ENCODE measurements around the gene GALNT10.

The GALNT10 gene

GRCh38 chr5:154388842-154389241 lies 198.3 kb downstream of the GALNT10 start:
- DNase-seq = no peak

DNA sequence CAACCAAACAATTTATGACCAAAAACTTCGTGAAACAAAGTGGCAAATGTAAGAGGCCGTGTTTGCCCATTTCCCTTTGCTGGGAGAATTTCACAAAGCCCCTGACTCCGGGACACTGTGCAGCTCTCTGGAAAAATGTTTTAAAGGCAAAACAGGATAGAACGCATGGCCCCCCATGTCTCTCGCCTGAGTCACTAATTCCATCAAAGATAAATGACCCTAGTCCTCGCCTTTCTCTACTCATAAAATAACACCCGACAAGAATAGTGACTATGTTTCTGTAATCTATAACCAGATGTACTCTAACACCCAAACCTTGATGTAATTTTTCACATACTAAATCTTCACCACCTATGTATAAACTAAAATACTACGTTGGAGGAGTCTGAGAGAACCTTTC lies 199.6 kb downstream of the GALNT10 start:
- no peak for DNase-seq

DNA sequence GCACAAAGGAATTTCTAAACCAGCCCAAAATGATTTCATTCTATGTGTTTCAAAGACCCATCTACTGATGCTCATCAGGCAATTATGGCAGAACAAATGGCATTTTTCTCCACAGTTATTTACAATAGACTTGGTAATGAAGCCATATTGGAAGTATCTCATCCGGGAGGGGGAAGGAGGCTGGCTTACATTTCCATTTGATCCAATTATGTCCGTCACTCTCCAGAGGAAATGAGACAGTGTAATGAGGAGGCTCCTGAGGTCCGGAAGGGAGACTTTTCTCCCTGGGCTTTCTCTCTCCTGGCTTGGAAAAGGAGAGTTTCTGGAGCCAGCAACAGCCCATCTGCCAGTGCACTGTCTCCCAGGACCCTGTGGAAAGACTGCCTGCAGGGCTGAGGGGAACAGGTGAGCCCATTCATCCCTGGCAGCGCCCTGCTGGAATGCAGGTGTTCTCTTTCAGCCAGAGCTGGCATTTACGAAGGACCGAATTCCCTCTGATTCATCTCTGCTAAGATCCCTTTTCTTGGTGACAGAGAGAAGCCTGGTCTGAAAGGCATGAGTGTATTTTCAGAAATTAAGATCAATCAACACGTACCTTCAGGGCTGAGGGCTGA lies 200.3 kb downstream of the GALNT10 start:
- no peak for DNase-seq

- DNase-seq = no peak
Measured at GRCh38 chr5:154391788-154392187, 201.3 kb downstream of the GALNT10 start.

GRCh38 chr5:154393850-154394249 lies 203.3 kb downstream of the GALNT10 start:
- DNase-seq = no peak

GRCh38 chr5:154394307-154394706 lies 203.8 kb downstream of the GALNT10 start:
- no peak for DNase-seq

DNA sequence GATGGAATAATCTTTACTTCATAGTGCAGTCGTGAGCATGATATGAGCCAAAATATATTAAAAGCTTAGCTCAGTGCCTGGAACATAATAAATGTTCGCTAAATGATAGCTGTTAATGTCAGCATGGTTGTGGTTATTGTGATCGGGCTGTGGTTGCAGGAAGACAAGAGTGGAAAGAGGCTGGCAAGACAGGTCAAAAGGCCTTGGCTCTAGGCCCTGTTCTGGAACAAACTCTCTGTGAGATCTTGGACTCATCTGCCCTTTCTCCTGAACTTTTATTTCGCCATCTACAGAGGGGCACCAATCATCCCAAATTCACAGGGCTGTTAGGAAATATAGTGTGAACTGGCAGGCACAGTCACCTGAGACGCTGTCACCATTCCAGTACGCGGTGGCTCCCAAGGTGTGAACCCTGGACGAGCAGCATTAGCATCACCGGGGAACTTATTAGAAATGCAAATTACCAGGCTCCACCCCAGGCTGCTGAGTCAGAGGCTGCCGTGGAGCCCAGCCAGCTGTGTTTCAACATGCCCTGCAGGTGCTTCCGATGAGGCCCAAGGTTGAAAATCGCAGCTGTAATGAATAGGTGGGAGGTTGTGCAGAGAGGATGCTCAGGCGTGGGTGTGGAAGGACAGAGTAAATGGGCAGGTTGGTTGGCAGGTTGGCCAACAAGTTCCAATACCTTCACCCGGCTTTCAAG lies 205.0 kb downstream of the GALNT10 start:
- no peak for DNase-seq

DNA sequence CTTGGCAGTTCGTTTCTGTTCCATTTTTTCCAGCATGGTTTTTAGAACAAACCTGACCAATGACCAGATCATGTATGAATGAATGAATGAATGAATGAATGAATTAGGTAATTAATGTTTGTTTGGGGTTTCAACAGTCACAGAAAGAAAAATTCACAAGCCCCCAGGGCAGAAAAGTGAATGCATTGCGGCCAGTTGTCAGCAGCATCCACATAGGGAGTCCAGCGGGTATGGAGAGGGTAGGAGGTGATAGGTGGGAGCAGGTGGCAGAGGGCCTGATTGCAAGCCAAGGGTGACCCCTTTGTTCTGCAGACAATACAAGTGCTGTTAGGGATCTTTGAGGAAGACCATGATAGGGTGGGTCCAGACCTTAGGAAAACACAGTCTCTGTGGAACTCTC lies 205.6 kb downstream of the GALNT10 start:
- no peak for DNase-seq

- DNase-seq = no peak
Measured at GRCh38 chr5:154397652-154398406, 207.3 kb downstream of the GALNT10 start.

DNA sequence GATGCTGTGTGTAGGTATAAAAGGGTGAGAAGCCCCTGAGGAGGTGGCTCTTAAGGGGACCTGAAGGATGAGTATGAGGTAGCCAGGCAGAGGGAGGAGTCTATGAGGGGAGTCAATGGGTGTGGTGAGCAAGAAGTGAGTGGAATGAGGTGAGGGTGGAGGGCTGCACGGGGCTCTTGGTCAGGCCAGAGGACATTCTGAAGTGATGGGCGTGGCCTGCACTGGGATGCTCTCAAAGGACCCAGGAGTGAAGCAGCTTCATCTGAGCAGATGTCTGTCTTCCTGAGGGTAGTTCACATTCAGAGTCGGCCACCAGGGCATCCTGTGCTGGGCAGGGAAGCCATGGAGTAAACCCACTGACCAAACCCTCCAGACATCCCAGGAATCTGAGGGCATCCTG lies 210.1 kb downstream of the GALNT10 start:
- no peak for DNase-seq

- no peak for DNase-seq
Measured at GRCh38 chr5:154401355-154401754, 210.8 kb downstream of the GALNT10 start.

DNA sequence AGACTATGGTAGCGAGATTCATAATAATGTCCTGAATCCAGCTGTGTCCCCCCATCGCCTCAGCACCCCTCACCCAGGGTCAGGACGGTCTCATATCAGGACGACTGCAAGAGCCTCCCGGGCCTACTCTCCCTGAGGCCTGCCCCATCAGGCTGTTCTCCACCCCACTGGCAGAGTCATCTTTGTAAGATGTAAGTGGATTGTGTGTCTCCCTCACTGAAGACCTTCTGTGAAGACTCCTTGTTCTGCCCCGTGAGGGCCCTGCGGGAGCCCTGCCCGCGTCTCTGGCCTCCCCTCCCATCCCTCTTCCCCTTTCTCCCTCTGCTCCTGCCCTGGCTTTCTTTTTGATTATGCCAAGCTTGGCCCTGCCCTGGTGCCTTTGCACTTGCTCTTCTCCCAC lies 211.4 kb downstream of the GALNT10 start:
- DNase-seq = no peak

GRCh38 chr5:154402611-154403010 lies 212.1 kb downstream of the GALNT10 start:
- DNase-seq = no peak

GRCh38 chr5:154403234-154403633 lies 212.7 kb downstream of the GALNT10 start:
- DNase-seq = no peak

DNA sequence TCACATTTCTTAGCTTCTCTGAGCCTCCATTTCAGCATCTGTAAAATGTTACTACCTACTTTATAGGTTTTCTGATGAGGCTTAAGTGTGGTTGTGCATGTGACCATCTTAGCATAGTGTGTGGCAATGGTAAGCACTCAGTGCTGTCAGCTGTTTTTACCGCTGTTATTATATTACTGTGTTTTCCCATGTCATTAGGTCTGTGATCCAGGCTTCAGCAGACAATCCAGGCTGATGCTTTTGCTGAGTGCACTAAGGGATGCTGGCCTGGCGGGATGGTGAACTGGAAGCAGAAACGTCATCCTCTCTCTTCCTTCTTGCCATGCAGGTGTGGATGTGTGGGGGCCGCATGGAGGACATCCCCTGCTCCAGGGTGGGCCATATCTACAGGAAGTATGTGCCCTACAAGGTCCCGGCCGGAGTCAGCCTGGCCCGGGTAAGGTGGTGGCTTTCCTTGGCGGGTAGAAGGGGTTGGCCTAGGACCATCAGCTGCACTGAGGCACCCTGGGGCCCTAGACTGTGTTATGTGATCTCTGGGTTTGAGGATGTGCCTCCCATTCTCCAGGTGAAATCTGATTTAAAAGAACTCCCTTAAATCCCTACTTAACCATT lies 213.3 kb downstream of the GALNT10 start:
- no peak for DNase-seq

- peak; percentile 75 for DNase-seq
Measured at GRCh38 chr5:154405078-154405792, 214.7 kb downstream of the GALNT10 start.

GRCh38 chr5:154406231-154406630 lies 215.7 kb downstream of the GALNT10 start:
- DNase-seq = no peak

- DNase-seq = no peak
Measured at GRCh38 chr5:154406826-154407225, 216.3 kb downstream of the GALNT10 start.

DNA sequence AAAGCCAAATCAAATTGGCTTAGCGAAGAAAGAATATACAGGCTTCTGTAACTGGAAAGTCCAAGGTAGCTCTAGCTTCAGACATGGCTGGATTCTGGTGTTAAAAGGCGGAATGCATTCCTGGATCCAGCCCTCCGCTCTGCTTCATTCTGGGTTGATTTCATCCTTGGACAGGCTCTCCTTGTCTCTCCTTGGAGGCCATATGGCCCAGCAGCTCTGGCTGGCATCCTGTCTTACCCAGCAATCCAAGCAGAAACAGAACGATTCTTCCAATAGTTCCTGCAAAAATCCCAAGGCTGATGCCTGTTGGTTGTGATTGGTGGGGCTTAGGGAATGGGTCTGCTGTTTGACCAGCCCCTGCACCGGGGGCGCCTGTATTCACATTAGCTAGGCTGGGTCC lies 218.3 kb downstream of the GALNT10 start:
- DNase-seq = no peak

DNA sequence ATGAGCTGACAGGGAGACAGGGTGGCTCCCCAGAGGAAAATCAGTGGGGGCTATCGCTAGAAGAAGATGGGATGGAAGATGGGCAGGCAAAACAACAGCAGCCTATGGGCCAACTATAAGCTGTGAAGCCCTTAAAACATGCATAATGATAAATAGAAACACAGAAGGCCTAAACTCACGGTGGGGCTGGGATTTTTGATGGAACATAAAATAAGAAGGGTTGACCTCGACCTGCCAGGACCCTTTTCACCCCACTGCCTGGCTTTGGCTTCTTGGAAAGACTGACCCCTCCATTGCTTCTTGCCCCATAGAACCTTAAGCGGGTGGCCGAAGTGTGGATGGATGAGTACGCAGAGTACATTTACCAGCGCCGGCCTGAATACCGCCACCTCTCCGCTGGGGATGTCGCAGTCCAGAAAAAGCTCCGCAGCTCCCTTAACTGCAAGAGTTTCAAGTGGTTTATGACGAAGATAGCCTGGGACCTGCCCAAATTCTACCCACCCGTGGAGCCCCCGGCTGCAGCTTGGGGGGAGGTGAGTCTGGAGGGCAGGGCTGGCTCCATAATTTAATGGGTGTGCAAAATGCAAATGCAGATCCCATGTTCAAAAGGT lies 218.8 kb downstream of the GALNT10 start:
- DNase-seq = no peak

- DNase-seq = no peak
Measured at GRCh38 chr5:154410008-154410407, 219.5 kb downstream of the GALNT10 start.

DNA sequence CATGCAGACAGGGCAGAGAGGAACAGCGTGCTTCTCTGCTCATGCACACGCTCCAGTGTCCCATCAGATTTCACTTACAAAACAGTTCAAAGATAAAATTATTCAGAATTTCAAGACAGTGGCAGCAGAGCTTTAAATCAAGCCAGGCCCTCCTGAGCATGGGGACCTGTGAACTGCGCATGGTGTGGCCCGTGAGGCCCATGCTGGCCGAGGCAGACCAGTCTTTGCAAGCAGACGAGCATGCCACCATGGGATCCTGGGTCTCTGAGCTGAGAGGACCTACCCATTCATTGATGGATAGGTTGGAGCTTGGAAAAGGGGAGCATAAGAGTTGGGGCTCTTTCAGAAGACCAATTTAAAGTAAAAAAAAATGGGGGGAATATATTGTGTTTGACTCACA lies 220.3 kb downstream of the GALNT10 start:
- DNase-seq = no peak

- no peak for DNase-seq
Measured at GRCh38 chr5:154411338-154411737, 220.8 kb downstream of the GALNT10 start.
